ENCODE measurements around the gene ESRP2.
A peak's percentile ranks its signal among the peaks of the same experiment; 100 is the strongest.

Gene ESRP2

GRCh38 chr16:68263559-68264127 lies 27.7 kb upstream of the ESRP2 start:
- DNase-seq: no peak

- no peak for DNase-seq
Measured at GRCh38 chr16:68259007-68259825, 23.3 kb upstream of the ESRP2 start.

- no peak for DNase-seq
Measured at GRCh38 chr16:68257906-68258800, 22.2 kb upstream of the ESRP2 start.

- no peak for DNase-seq
Measured at GRCh38 chr16:68257251-68257905, 21.5 kb upstream of the ESRP2 start.

GRCh38 chr16:68255712-68256111 lies 19.8 kb upstream of the ESRP2 start:
- no peak for DNase-seq

- no peak for DNase-seq
Measured at GRCh38 chr16:68253721-68254120, 17.8 kb upstream of the ESRP2 start.

GRCh38 chr16:68252383-68252782 lies 16.5 kb upstream of the ESRP2 start:
- no peak for DNase-seq

GRCh38 chr16:68251832-68252231 lies 15.9 kb upstream of the ESRP2 start:
- no peak for DNase-seq

GRCh38 chr16:68250951-68251350 lies 15.0 kb upstream of the ESRP2 start:
- DNase-seq: no peak

- DNase-seq: no peak
Measured at GRCh38 chr16:68249371-68249770, 13.4 kb upstream of the ESRP2 start.

GRCh38 chr16:68247932-68248331 lies 12.0 kb upstream of the ESRP2 start:
- no peak for DNase-seq

- DNase-seq: no peak
Measured at GRCh38 chr16:68247400-68247799, 11.5 kb upstream of the ESRP2 start.

- DNase-seq: no peak
Measured at GRCh38 chr16:68246666-68247065, 10.7 kb upstream of the ESRP2 start.

- no peak for DNase-seq
Measured at GRCh38 chr16:68246121-68246520, 10.2 kb upstream of the ESRP2 start.

GRCh38 chr16:68244903-68245853 lies 9.3 kb upstream of the ESRP2 start, which contains the start of gene PLA2G15:
Gene PLA2G15 (plus strand): TSS chr16:68245373. CDS start chr16:68245427, 54 bp downstream.
- DNase-seq: peak; percentile 98

- no peak for DNase-seq
Measured at GRCh38 chr16:68244481-68244902, 8.6 kb upstream of the ESRP2 start.

- no peak for DNase-seq
Measured at GRCh38 chr16:68242926-68243858, 7.3 kb upstream of the ESRP2 start.

GRCh38 chr16:68242085-68242484 lies 6.2 kb upstream of the ESRP2 start:
- no peak for DNase-seq

GRCh38 chr16:68238029-68238345 lies 2.1 kb upstream of the ESRP2 start:
- DNase-seq: no peak

- peak; percentile 89 for DNase-seq
Measured at GRCh38 chr16:68237243-68238028, 1.5 kb upstream of the ESRP2 start.

Measured in stimulated activated CD4-positive, alpha-beta T cell treated with anti-CD3 and anti-CD28 coated beads, Interleukin-4, amount 100 ng/mL, for 1 hour (primary cell).